Thoracic aorta (tissue), 2 donors: ENCODE data around the gene WTIP. TPM values are rescaled to one million over a fixed set of nuclear protein-coding genes. Genes with fewer than 3 reads are reported as not detected.
"Not testable (repeated sequence)": the region's sequence is repeated elsewhere in the genome, so short reads cannot be mapped to it uniquely, and the experiment has no call there.

Experiments used
- ATAC-seq: fragments of 150-250 bp; one replicate; pipeline ENCODE4 v1.8.0; 2017; ENCODE audit warnings: low read depth; ENCODE audit not compliant: insufficient number of reproducible peaks, low FRiP score
- DNase-seq: peaks from one replicate; pipeline ENCODE4 v3.0.0-alpha.2; 2020; ENCODE audit warnings: low spot score
- H3K27ac ChIP-seq, 2 donors: fragments of 200-600 bp; sonication (generic); 1 replicate in 1 of 2; 2 replicates in 1 of 2; pipeline ENCODE4 v1.5.1; 2016; ENCODE audit warnings: mild to moderate bottlenecking in 2 of 2, moderate library complexity in 2 of 2
- H3K27me3 ChIP-seq: fragments of 200-600 bp; sonication (generic); replicated peaks from 2 replicates; pipeline ENCODE4 v1.6.0; 2016; ENCODE audit warnings: mild to moderate bottlenecking; ENCODE audit not compliant: insufficient read depth
- H3K36me3 ChIP-seq: fragments of 200-600 bp; sonication (generic); one replicate; pipeline ENCODE4 v1.5.1; 2016
- H3K4me1 ChIP-seq, 2 donors: fragments of 200-600 bp; sonication (generic); 1 replicate in 1 of 2; 2 replicates in 1 of 2; pipeline versions ENCODE4 v1.5.1 to v1.6.0; 2016; ENCODE audit warnings: low read depth in 2 of 2, mild to moderate bottlenecking in 1 of 2; ENCODE audit not compliant: control insufficient read depth in 1 of 2
- H3K4me3 ChIP-seq: fragments of 200-600 bp; sonication (generic); 2 replicates; pipeline ENCODE4 v1.5.1; 2016; ENCODE audit warnings: mild to moderate bottlenecking
- H3K9me3 ChIP-seq: fragments of 200-600 bp; sonication (generic); 2 replicates; pipeline ENCODE4 v1.5.1; 2016
- CTCF ChIP-seq: fragments of 200-600 bp; sonication (generic); IDR thresholded peaks from one replicate; pipeline ENCODE4 v1.5.1; 2019; ENCODE audit warnings: antibody characterized with exemption
- total RNA-seq, 2 donors: library from RNA; depleted of rRNA; stranded (reverse); fragments of >200 nt; gene quantifications; one replicate each; pipeline versions ENCODE4 v1.1.0 to v1.2.3, GENCODE V29; 2016

Gene WTIP
- total RNA-seq, 2 donors from 2014 or later: 110 to 175 TPM

- no peaks in the 10 kb centered on the region for H3K9me3 ChIP-seq
- no peak for TF ChIP-seq CTCF
- H3K4me1 ChIP-seq: peaks cover 43 to 62% of the 10 kb centered on the region in 2 donors
- no peaks in the 10 kb centered on the region for H3K27me3 ChIP-seq
- ATAC-seq: no peak
- DNase-seq: no peak
- H3K27ac ChIP-seq: peak overlapping the region; percentile 83 to 92
- H3K4me3 ChIP-seq: no peak overlapping the region
- peaks cover 25% of the 10 kb centered on the region for H3K36me3 ChIP-seq
These were observed 21.9 kb upstream of the WTIP start for GRCh38 chr19:34459614-34460013.

GRCh38 chr19:34461375-34462100 is 20.0 kb upstream of the WTIP start:
- Histone ChIP-seq H3K4me3 (peak overlapping the region; percentile 26), H3K4me1 (peaks cover 43 to 59% of the 10 kb centered on the region in 2 donors), H3K9me3 (no peaks in the 10 kb centered on the region), H3K36me3 (peaks cover 17% of the 10 kb centered on the region), H3K27ac (peak overlapping the region; percentile 83 to 92), H3K27me3 (no peaks in the 10 kb centered on the region)
- ATAC-seq (peak; percentile 94), DNase-seq (peak; percentile 34)
- TF ChIP-seq CTCF: no peak

GRCh38 chr19:34464785-34465184 is 16.8 kb upstream of the WTIP start:
- H3K27ac ChIP-seq, DNase-seq, ATAC-seq, H3K4me3 ChIP-seq, H3K9me3 ChIP-seq, H3K27me3 ChIP-seq: not testable (repeated sequence)
- Histone ChIP-seq H3K36me3 (peaks cover 31% of the 10 kb centered on the region), H3K4me1 (peaks cover 28 to 36% of the 10 kb centered on the region in 2 donors)

GRCh38 chr19:34468409-34468808 is 13.1 kb upstream of the WTIP start:
- no peak for ATAC-seq
- no peak overlapping the region for H3K4me3 ChIP-seq
- H3K27ac ChIP-seq: no peak overlapping the region
- no peak for DNase-seq
- H3K27me3 ChIP-seq: no peaks in the 10 kb centered on the region
- H3K9me3 ChIP-seq: no peaks in the 10 kb centered on the region
- H3K4me1 ChIP-seq: peaks cover 0 to 11% of the 10 kb centered on the region in 2 donors
- peaks cover 33% of the 10 kb centered on the region for H3K36me3 ChIP-seq
- no peak for TF ChIP-seq CTCF

GRCh38 chr19:34469026-34469425 is 12.5 kb upstream of the WTIP start:
- not testable (repeated sequence) for H3K27ac ChIP-seq, DNase-seq, H3K27me3 ChIP-seq, H3K9me3 ChIP-seq, H3K4me3 ChIP-seq, ATAC-seq
- peaks cover 33% of the 10 kb centered on the region for H3K36me3 ChIP-seq
- peaks cover 4 to 13% of the 10 kb centered on the region in 2 donors for H3K4me1 ChIP-seq

GRCh38 chr19:34471906-34472700 is 9.5 kb upstream of the WTIP start:
- Histone ChIP-seq H3K4me1 (peaks cover 18 to 34% of the 10 kb centered on the region in 2 donors), H3K27me3 (no peaks in the 10 kb centered on the region), H3K9me3 (no peaks in the 10 kb centered on the region), H3K27ac (peak overlapping the region; percentile 30 to 40), H3K4me3 (no peak overlapping the region), H3K36me3 (peaks cover 25% of the 10 kb centered on the region)
- DNase-seq (no peak), ATAC-seq (no peak)
- no peak for TF ChIP-seq CTCF
